HCT116 (cell line): ENCODE data around the gene CDC14B. TPM values are rescaled to one million over a fixed set of nuclear protein-coding genes. Genes with fewer than 3 reads are reported as not detected.

Source experiments
- ATAC-seq: fragments of 200-7000 bp; cut with Tn5 transposase; 2 replicates; pipeline ENCODE4 v1.9.1; 2020; ENCODE audit warnings: mild to moderate bottlenecking, moderate library complexity
- BruUV-seq: library from RNA; stranded (reverse); fragments of 400-500 nt; replicated peaks from 2 replicates; lab custom pipeline; 2021; lab: Mats Ljungman, UMichigan
- CTCF ChIA-PET: fragments of 300-600 bp; sonication (Branson Sonifier 250); formaldehyde crosslinking; loops from one replicate; lab custom pipeline; 2021; ENCODE audit warnings: antibody characterized with exemption; lab: Charles Lee
- POLR2A ChIA-PET: fragments of 300-600, 350-600 bp; sonication (Branson Sonifier 250); formaldehyde crosslinking; loops from one replicate; lab custom pipeline; 2021; ENCODE audit warnings: antibody characterized with exemption; lab: Charles Lee
- RAD21 ChIA-PET, 2 experiments: fragments of 300-600 bp; sonication (Branson Sonifier 250); formaldehyde crosslinking; loops; one replicate each; lab custom pipeline; 2023; ENCODE audit warnings: low total read pairs in 2 of 2; ENCODE audit not compliant: uncharacterized antibody in 2 of 2, unreplicated experiment in 2 of 2, low non-redundant PET in 1 of 2; lab: Charles Lee
- DNase-seq: peaks from one replicate; pipeline ENCODE4 v3.0.0-alpha.2; 2010; ENCODE audit warnings: low read depth, low spot score
- H2AFZ ChIP-seq: fragments of 200-600 bp; shearing (Covaris generic), sonication (generic); 2 replicates; pipeline ENCODE4 v1.6.1; 2017; ENCODE audit warnings: low read depth, mixed run types, mixed read lengths, antibody characterized with exemption, low read length; ENCODE audit not compliant: poor library complexity, severe bottlenecking
- H3K27ac ChIP-seq: 2 replicates; pipeline ENCODE4 v1.5.1; 2012; ENCODE audit warnings: low read depth, low read length
- H3K27me3 ChIP-seq: fragments of 200-600 bp; sonication (generic); 2 replicates; pipeline ENCODE4 v1.6.1; 2016; ENCODE audit warnings: mixed run types, low read length, mixed read lengths; ENCODE audit not compliant: insufficient read depth
- H3K36me3 ChIP-seq, 2 experiments: fragments of 200-500 bp in 1 of 2; fragments of 200-600 bp in 1 of 2; sonication (Bioruptor generic) in 1 of 2; sonication (generic) in 1 of 2; 2 replicates each; pipeline versions ENCODE4 v1.5.1 to v1.6.1; 2014 to 2016; ENCODE audit warnings: low read length in 2 of 2, inconsistent platforms in 1 of 2, mixed read lengths in 1 of 2, mixed run types in 1 of 2; ENCODE audit not compliant: insufficient read depth in 2 of 2, control insufficient read depth in 1 of 2
- H3K4me1 ChIP-seq, 2 experiments: fragments of 200-600 bp in 1 of 2; sonication (generic) in 1 of 2; 2 replicates each; pipeline versions ENCODE4 v1.5.1 to v1.6.1; 2012 to 2017; ENCODE audit warnings: low read length in 2 of 2, inconsistent platforms in 1 of 2, mild to moderate bottlenecking in 1 of 2, mixed read lengths in 1 of 2, mixed run types in 1 of 2, moderate library complexity in 1 of 2; ENCODE audit not compliant: insufficient read depth in 2 of 2, control insufficient read depth in 1 of 2
- H3K4me2 ChIP-seq: fragments of 200-600 bp; sonication (generic); 2 replicates; pipeline ENCODE4 v1.6.1; 2017; ENCODE audit warnings: mixed run types, low read length, mixed read lengths
- H3K4me3 ChIP-seq, 2 experiments: fragments of 200-600 bp in 1 of 2; sonication (generic) in 1 of 2; replicated peaks in 1 of 2; 2 replicates each; pipeline ENCODE4 v1.5.1; 2011 to 2016; ENCODE audit warnings: low read length in 2 of 2, control low read depth in 1 of 2, low read depth in 1 of 2, mild to moderate bottlenecking in 1 of 2, mixed read lengths in 1 of 2, mixed run types in 1 of 2
- H3K79me2 ChIP-seq: fragments of 200-600 bp; sonication (generic); 2 replicates; pipeline ENCODE4 v1.6.1; 2017; ENCODE audit warnings: mild to moderate bottlenecking, mixed run types, low read length, moderate library complexity, mixed read lengths; ENCODE audit not compliant: insufficient read depth
- H3K9ac ChIP-seq: fragments of 200-600 bp; sonication (generic); 2 replicates; pipeline ENCODE4 v1.6.1; 2016; ENCODE audit warnings: low read length, mixed read lengths
- H3K9me2 ChIP-seq: fragments of 200-600 bp; sonication (generic), shearing (Covaris generic); 2 replicates; pipeline ENCODE4 v1.6.1; 2017; ENCODE audit warnings: mixed run types, mild to moderate bottlenecking, moderate library complexity; ENCODE audit not compliant: insufficient read depth
- H3K9me3 ChIP-seq, 2 experiments: fragments of 200-500 bp in 1 of 2; fragments of 200-600 bp in 1 of 2; sonication (Bioruptor generic) in 1 of 2; sonication (generic) in 1 of 2; 2 replicates each; pipeline ENCODE4 v1.6.1; 2014 to 2017; ENCODE audit warnings: low read length in 2 of 2, mixed read lengths in 2 of 2, inconsistent platforms in 1 of 2, low read depth in 1 of 2, mild to moderate bottlenecking in 1 of 2, mixed run types in 1 of 2, moderate library complexity in 1 of 2; ENCODE audit not compliant: control insufficient read depth in 1 of 2, insufficient read depth in 1 of 2
- H4K20me1 ChIP-seq: fragments of 200-600 bp; sonication (generic), shearing (Covaris generic); 2 replicates; pipeline ENCODE4 v1.6.1; 2017; ENCODE audit warnings: mixed run types, mild to moderate bottlenecking, moderate library complexity; ENCODE audit not compliant: insufficient read depth
- ATF3 ChIP-seq: IDR thresholded peaks from 2 replicates; pipeline ENCODE4 v1.6.1; 2012
- CTCF ChIP-seq, 3 experiments: fragments of 200-600 bp in 1 of 3; sonication (generic) in 1 of 3; IDR thresholded peaks in 2 of 3; conservative IDR thresholded peaks in 1 of 3; 2 replicates each; pipeline ENCODE4 v1.5.1; 2012 to 2017; ENCODE audit warnings: low read depth in 2 of 3, low read length in 2 of 3, antibody characterized with exemption in 1 of 3, borderline replicate concordance in 1 of 3, control low read depth in 1 of 3, mild to moderate bottlenecking in 1 of 3, mixed read lengths in 1 of 3, mixed run types in 1 of 3, moderate library complexity in 1 of 3; ENCODE audit not compliant: insufficient read depth in 1 of 3
- ELF1 ChIP-seq: IDR thresholded peaks from 2 replicates; pipeline ENCODE4 v1.6.1; 2012; ENCODE audit warnings: low read depth, borderline replicate concordance
- EZH2 ChIP-seq: fragments of 200-600 bp; sonication (generic); IDR thresholded peaks from 2 replicates; pipeline ENCODE4 v1.6.1; 2017; ENCODE audit warnings: antibody characterized with exemption, mixed run types
- FOSL1 ChIP-seq: IDR thresholded peaks from 2 replicates; pipeline ENCODE4 v1.6.1; 2012; ENCODE audit warnings: low read depth
- MAX ChIP-seq: IDR thresholded peaks from 2 replicates; pipeline ENCODE4 v1.6.1; 2012
- POLR2AphosphoS5 ChIP-seq: IDR thresholded peaks from 2 replicates; pipeline ENCODE4 v1.6.1; 2011; ENCODE audit warnings: mild to moderate bottlenecking, low read depth, low read length, moderate library complexity
- RAD21 ChIP-seq: IDR thresholded peaks from 2 replicates; pipeline ENCODE4 v1.6.1; 2012; ENCODE audit warnings: low read depth, mild to moderate bottlenecking
- SRF ChIP-seq: IDR thresholded peaks from 2 replicates; pipeline ENCODE4 v1.6.1; 2012; ENCODE audit warnings: low read depth
- TCF7L2 ChIP-seq: IDR thresholded peaks from 2 replicates; pipeline ENCODE4 v1.7.0; 2011; ENCODE audit warnings: borderline replicate concordance, inconsistent platforms; ENCODE audit not compliant: insufficient read depth, insufficient read length; ENCODE audit errors: extremely low read depth
- YY1 ChIP-seq: IDR thresholded peaks from 2 replicates; pipeline ENCODE4 v1.6.1; 2011; ENCODE audit warnings: low read length, low read depth, moderate library complexity, mild to moderate bottlenecking; ENCODE audit not compliant: insufficient replicate concordance; ENCODE audit errors: extremely low read depth
- ZBTB33 ChIP-seq: IDR thresholded peaks from 2 replicates; pipeline ENCODE4 v1.6.1; 2011; ENCODE audit warnings: mild to moderate bottlenecking, low read length, moderate library complexity; ENCODE audit not compliant: insufficient replicate concordance; ENCODE audit errors: extremely low read depth
- ZFX ChIP-seq: fragments of 450-650 bp; IDR thresholded peaks from 2 replicates; pipeline ENCODE4 v1.6.1; 2017
- ZNF274 ChIP-seq: fragments of 200-500 bp; sonication (Bioruptor generic); IDR thresholded peaks from 2 replicates; pipeline ENCODE4 v1.6.1; 2014; ENCODE audit warnings: mild to moderate bottlenecking, low read depth, low read length, inconsistent platforms
- intact Hi-C: fragments of 100-400 bp; cut with micrococcal nuclease; formaldehyde crosslinking; loops from 2 replicates; pipeline ENCODE4 v1.10.0; 2022
- total RNA-seq: library from RNA; stranded (reverse); gene quantifications from one replicate; pipeline ENCODE4 v1.2.1, GENCODE V29; 2021; ENCODE audit not compliant: unreplicated experiment

Gene CDC14B
- total RNA-seq, 1 experiment from 2014 or later = 21.6 TPM

GRCh38 chr9:96491880-96492525, 127.6 kb downstream of the CDC14B start:
- no peaks in the 10 kb centered on the region for H4K20me1 ChIP-seq
- no peaks in the 10 kb centered on the region for H3K79me2 ChIP-seq
- no peaks in the 10 kb centered on the region for H3K9me3 ChIP-seq
- H2AFZ ChIP-seq = no peak overlapping the region
- ATAC-seq (peak; percentile 13; the same call in 1 of the 2 replicates), DNase-seq (no peak)
- intact Hi-C loops = no loop called here
- H3K4me1 ChIP-seq = peaks cover 15 to 21% of the 10 kb centered on the region in 2 experiments
- ChIA-PET RAD21 (no interaction called here), CTCF (no interaction called here), POLR2A (no interaction called here)
- H3K4me2 ChIP-seq = peak overlapping the region; percentile 51
- TF ChIP-seq MAX (no peak), SRF (no peak), ELF1 (no peak), CTCF (IDR thresholded peaks at IDR 0.05 in 2 of 3, conservative IDR thresholded peaks at IDR 0.05 in 1 of 3; ENCODE audit: borderline replicate concordance in 1 of 3, insufficient read depth in 1 of 3, low read depth in 2 of 3, low read length in 2 of 3) (no peak), ATF3 (no peak), TCF7L2 (no peak), ZFX (no peak), ZNF274 (no peak), POLR2AphosphoS5 (no peak), YY1 (no peak), EZH2 (no peak), RAD21 (no peak), ZBTB33 (no peak), FOSL1 (no peak)
- no peaks in the 10 kb centered on the region for H3K27me3 ChIP-seq
- peaks cover 7 to 14% of the 10 kb centered on the region in 2 experiments; a peak in 3 of 4 replicates for H3K36me3 ChIP-seq
- no TSS peak for BruUV-seq
- no peak overlapping the region for H3K4me3 ChIP-seq
- H3K9me2 ChIP-seq = no peaks in the 10 kb centered on the region
- H3K27ac ChIP-seq = peak overlapping the region; percentile 6
- H3K9ac ChIP-seq = no peak overlapping the region
